T1000 (cell line): ENCODE data around the gene SLC7A5.
"Not testable (repeated sequence)": the region's sequence is repeated elsewhere in the genome, so short reads cannot be mapped to it uniquely, and the experiment has no call there.

Experiments used
- DNase-seq: peaks from one replicate; lab custom pipeline; 2025; ENCODE audit warnings: mixed read lengths; lab: John Stamatoyannopoulos, UW

Gene SLC7A5

GRCh38 chr16:87794485-87795078 lies 74.7 kb downstream of the SLC7A5 start:
- no peak for DNase-seq

GRCh38 chr16:87792205-87792565 lies 77.1 kb downstream of the SLC7A5 start:
- no peak for DNase-seq

DNA sequence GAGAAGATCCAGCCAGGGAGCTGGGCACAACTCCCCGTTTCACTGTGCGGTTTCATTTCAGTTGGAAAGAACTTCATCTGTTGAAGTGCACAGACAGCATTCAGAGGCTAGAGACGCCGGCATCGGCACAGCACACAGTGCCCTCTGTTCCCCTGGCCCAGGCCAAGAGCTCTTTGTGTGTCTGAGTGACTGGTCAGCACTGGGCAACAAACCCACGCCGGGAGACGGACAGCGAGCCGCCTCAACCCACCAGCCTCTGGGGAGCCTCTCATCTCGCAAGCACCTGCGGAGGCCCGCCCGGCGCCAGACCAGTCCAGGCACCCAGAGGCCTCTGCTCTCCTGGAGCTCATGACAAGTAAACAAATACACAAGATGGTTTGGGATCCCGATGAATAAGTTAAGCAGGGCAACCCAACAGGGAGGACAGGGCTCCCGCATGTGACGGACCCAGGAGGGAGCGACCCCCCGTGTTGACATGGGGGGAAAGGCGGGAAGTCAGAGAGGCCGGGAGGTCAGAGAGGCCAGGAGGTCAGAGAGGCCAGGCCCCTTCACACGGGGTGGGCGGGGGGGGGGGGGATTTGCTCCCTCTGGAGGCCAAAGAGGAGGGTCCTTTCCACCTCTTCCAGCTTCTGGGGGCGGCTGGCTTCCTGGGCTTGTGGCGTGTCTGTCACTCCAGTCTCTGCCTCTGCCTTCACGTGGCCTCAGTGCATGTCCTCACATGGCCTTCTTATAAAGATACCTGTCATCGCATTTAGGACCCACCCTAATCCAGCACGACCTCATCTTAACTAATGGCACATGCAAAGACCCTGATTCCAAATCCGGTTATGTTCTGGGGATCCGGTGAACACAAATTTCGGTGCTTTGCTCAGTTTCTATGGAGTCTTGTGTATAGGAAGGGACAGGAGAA lies 77.8 kb downstream of the SLC7A5 start:
- no peak for DNase-seq

- peak; percentile 56 for DNase-seq
Measured at GRCh38 chr16:87790292-87791100, 78.8 kb downstream of the SLC7A5 start.

- DNase-seq, result peak; percentile 76
Measured at GRCh38 chr16:87789437-87790291, 79.6 kb downstream of the SLC7A5 start.

GRCh38 chr16:87788730-87789436 lies 80.4 kb downstream of the SLC7A5 start:
- not testable (repeated sequence) for DNase-seq

GRCh38 chr16:87787451-87788091 lies 81.7 kb downstream of the SLC7A5 start:
- DNase-seq, result not testable (repeated sequence)

DNA sequence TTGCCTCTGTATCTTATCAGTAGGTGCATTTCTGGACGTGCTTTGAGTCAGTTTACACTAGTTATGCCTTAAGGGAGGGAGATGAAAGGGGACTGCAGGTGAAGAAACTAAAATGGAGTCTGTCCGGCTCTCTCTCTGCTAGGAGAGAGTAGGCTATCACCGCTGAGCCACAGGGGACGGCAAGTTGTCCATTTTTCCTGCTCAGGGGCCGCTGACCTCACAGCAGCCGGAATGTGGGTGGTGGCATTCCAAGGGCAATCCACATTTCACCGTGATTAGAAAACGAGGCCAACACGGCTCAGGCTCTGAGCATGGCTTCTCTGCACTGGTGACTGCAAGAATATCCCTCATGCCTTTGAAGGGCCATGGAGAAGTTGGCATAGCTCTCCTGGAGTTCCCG lies 84.5 kb downstream of the SLC7A5 start:
- no peak for DNase-seq

DNA sequence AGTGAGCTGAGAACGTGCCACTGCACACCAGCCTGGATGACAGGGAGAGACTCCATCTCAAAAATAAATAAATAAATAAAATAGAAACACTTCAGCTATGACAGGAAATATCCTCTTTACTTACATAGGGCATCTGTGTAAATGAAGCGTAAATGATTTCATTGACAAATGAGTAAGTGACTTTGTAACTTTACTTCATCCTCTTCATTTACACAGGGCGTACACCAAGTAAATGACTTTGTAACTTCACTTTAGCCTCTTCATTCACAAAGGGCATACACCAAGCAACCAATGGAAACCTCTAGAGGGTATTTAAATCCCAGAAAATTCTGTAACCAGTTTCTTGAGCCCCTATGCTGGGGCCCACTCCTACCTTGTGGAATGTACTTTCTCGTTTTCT lies 87.3 kb downstream of the SLC7A5 start:
- no peak for DNase-seq

DNA sequence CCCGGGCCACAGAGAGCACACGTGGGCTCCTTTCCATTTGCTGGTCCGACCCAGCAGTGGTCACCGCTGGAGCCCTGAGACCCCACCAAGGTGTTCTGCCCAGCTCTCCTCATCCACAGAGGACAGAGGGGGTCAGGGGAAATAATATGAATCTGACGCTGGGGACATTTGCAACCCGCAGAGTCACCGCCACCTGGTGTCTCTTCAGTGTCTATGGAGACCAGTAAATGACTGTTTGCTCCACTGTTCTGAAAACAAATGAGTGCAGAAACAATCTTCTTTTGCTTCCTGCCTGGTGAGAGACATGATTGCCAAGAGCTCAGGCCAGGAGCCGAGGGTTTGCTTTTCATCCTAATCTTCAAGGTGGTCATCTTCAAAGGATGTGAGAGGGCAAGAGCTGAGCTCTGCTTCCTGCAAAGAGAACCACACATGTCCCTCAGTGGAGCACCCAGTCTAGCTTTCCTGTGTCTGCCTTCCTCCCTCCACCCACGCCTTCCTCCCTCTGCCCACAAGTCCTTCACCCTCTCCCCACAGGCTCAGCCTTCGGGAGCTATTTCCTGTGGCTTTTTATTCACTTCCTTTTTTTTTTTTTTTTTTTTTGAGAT lies 88.8 kb downstream of the SLC7A5 start:
- DNase-seq, result no peak
